HG03066 (cell line): ENCODE data around the gene AGAP1.

Experiments
- ATAC-seq: cut with Tn5 transposase; IDR thresholded peaks from one replicate; pipeline ENCODE4 v1.9.1; 2021; ENCODE audit warnings: low read depth; ENCODE audit not compliant: unreplicated experiment

Gene AGAP1

DNA sequence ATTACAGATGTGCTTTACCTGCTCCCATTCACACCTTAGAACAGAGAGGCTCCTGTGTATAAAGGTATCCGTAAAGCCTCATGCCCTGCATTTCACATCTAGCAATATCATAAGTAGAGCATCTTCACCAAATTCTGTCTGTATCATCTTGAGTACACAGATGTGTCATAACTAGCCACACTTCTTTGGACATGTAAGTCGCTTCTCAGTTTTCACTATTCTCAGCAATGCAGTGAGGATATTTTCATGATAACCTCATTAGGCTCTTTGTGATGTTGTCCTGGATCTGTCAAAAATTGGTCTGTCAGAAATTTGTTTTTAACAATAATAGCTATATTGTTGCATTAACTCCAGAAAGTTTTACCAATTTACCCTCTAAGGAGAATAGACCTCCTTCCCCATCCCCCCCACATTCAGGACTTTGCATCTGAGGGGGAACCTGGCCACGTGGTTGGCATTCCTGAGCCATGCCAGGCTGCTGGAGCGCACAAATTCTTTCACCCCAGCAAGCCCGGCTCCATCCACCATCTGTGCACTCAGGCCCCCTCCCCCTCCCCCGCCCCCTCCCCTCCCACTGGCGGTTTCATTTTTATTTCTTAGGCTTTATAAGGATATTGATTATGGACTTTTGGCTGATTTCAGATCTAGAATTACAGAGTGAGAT, 34.1 kb downstream of the AGAP1 start:
- no peak for ATAC-seq

DNA sequence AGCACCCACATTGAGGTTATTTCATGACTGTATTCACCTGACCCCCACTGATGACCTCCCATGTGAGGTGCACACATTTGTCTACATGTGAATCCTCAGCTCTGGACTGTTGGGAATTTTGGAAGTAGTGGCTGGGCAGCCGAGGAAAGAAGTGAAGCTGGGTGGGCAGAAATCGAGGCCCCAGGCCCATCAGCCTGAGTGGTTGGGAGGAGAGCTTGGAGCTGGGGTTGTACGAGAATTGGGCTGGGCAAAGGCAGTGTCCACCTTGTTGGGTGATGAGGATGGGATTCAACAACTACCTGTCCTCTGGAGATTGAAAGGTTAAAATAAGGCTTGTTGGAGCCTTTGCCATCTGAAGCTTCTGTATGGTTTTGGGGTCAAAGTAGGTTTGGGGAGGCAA, 35.8 kb downstream of the AGAP1 start:
- ATAC-seq: no peak

DNA sequence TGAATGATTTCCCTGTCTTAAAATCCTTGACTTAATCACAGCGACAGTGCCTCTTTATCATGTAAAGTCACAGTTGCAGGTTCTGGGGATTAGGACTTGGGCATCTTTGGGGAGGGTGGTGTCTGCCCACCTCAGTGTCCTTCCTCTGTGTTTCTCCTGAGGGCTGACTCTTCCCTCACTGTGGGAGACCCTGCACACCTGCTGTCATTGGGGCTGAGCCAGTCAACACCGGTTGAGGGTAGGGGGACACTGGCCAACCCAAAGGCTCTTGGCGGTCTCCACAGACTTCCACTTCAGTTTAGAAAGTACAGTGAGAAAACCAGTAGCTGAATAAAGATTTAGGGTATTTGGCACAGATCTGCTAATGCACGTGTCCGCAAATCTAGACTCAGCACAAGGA, 36.9 kb downstream of the AGAP1 start:
- ATAC-seq: no peak

DNA sequence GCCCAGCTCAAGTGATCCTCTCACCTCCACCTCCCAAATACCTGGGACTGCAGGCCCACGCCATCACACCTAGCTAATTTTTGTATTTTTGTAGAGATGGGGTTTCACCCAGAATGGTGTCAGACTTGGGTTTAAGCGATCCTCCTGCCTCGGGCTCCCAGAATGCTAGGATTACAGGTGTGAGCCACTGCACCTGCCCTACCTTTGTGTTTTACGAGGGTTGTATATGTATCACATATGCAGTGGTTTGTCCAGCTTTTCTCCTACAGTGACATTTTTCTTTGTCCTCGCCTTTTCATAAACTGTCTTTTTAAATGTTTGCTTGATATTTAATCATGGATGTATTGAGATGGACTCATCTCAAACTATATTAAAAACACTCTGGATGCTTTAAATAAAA, 38.5 kb downstream of the AGAP1 start:
- ATAC-seq: no peak

DNA sequence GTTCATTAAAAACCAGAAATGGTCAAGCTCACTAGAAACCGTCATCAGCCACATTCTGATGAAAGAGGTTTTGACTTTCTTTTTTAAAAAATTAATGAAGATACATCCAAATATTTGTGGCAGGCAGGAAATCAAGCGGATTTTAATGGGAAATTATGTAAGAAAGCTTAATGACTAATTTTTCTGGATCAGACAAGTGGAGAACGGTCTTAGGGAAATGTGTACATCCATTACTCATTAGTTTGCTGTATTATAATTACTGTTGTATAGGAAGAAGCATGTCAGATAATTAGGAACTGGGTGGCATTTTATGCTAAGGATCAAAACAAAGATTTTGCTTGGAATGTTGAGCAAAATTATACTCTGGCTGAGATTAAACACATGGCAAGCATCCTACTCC, 39.4 kb downstream of the AGAP1 start:
- no peak for ATAC-seq

DNA sequence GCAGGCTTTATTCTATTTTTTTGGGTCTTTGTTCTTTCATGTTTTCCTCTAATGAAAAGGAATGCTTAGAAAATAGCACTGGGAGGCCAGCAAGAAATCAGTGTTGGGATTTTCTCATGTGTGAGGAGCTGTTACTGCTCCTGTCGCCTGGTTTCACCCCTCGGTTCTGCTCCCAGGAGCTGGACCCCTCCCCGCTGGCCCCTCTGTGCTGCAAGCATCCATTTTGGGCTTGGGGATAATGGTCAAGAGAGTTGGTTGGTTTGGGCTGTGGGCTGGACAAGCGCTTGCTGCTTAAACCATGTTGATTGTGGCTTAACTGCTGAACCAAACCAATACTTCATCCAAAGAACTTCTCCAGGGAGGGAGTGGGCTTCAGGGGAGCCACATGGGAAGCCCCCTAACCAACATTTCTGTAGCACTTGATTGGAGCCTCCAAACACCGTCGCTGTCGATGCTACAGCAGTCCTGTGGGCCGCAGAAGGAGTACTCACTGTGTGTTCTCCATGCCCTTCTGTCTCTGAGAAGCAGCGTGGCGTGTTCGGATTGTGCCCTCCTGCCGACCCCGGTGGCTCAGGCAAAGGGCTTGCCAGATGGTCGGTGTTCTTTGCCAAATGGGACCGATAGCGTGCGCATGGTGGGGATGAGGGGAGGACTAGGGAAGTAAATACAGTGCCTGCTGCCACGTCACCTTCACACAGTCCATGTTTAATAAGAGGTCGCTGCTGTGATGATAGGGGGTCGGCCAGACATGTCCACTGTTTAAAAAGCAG, 40.0 kb downstream of the AGAP1 start:
- no peak for ATAC-seq

DNA sequence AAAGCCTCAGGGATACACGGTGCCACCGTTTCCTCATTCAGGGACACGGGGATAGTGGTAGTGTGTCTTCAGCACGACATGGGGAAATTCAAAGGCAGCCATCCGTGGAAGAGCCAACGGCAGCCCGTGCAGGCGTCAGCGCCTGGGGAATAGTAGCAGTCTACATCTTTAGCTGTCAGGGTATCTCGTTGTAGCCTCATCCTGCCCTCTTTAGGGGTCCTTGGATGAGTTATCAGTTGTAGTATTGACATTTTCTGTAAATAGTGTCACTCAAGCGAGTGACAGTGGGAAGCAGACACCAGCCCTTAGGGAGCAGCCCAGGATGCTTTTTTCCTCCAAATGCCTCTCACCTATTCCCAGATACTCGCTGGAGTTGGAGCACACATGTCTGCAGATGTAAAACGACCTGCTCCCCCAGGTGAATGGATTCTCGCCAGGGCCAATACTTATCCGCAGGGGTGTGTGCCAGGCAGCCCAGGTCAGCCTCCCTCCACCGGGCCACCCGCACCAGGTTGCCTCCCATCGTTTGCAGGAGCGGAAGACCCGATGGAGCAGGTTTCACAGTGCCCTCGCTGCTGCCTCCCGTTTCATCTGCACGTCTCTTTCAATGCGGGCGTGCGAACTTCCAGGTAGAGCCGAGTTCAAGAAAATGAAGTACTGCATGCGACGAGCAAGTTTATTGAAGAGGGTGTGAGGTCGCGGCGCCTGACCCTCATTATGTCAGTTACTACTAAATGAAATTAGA, 41.0 kb downstream of the AGAP1 start:
- ATAC-seq: no peak

DNA sequence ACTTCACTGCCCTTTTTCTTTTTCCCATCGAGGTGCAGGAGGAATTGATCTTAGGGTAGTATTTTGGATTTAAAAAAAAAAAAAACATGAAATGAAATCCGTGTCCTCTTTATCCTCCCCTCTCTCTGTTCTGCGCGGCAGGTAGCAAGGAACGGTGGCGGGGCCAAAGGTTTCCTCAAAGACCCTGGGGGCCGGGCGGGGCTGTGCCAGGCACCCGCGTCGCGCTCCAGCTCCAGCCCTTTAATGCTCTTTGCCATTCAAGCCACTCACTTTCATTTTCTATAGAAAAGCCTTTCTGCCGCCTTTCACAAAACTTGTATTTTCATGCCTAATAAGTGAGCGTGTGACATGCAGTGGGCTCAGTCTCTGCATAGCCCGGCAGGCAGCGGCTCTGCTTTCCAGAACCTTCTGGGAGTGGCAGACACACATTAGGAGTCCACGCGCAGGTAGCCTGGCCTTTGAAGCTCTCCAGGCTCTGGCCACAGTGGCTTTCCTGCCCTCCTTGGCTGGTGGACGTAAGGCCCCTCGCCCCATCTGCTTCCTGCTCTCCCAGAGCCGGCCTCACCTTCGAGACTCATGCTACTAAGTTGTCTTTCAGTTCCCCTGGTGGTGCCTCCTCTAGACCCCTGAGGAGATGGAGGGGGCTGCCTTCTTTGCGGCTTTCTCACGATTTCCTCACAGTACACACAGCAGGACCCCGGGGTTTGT, 41.7 kb downstream of the AGAP1 start:
- no peak for ATAC-seq

DNA sequence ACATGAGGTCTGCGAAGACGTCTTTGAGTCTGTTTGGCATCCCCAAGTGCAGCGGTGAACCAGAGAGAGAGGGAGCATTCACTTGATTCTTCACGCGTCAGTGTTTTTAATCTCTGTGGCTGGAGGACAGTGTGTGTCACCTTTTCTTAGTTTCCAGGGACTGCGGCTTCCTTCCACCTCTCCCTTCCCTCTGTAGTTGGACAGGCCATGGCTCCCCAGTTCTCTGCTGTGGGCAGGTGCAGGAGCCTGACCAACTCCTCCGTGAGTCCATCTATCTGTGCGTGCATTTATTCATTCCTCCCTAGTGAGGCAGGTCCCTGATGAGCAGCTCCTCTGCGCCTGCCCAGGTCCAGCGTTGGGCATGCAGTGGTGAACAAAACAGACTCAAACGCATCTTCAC, 42.9 kb downstream of the AGAP1 start:
- no peak for ATAC-seq

DNA sequence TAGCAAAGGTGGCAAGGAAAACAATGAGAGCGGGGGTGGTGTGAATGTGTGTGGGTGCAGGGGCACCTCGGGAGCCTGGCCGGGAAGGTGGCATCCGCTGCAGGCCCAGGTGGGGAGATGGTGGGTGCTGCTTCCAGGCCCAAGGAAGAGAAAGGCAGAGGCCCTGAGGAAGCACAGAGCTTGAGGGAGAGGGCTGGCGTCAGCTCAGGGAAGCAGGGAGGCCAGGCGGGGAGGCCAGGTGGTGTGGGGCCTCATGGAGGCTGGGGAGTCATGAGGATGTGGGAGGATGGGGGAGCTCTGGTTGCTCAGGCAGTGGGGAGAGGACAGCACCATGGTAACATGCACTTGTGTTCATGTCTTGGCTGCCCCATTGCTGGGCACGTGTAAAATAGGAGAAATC, 43.3 kb downstream of the AGAP1 start:
- ATAC-seq: no peak

DNA sequence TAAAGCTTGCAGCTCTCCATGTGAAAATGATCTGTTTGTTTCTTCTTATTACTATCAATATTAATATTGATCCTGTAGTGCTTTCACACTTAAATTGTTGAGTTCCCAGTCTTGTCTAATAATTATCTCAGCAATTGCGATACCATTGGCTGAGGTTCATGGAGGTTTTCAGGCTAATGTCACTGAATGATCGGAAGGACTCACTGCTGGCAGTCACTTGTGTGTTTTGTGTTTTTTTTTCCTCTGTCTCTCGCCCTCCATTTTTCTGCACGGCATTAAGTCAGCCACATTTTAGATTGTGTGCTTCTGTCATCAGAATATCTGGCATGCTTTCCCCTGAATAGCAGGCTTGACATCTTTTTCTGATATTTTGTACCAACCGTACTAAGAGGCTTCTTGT, 43.7 kb downstream of the AGAP1 start:
- no peak for ATAC-seq

DNA sequence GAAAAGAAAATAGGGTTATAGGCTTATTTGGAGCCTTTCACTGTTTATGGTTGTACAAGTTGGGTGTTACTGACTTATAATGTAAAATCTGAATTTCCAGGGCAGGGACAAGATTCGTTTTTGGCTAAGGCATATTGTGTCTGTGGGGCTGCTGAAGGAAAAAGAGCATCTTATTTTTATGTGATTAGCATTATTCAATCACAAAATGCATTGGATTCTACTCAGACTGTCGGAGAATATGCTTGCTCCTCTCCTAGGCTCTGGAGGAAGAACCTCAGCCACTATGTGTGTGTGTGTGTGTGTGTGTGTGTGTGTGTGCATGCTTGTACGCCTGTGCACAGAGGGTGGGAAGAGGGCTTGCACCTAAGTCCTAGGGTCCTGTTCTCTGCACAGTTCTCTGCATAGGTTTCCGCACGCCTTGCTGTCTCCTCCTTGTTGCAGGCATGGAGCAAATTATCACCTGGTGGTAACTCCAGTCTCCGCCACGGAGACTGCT, 44.3 kb downstream of the AGAP1 start:
- ATAC-seq: no peak

DNA sequence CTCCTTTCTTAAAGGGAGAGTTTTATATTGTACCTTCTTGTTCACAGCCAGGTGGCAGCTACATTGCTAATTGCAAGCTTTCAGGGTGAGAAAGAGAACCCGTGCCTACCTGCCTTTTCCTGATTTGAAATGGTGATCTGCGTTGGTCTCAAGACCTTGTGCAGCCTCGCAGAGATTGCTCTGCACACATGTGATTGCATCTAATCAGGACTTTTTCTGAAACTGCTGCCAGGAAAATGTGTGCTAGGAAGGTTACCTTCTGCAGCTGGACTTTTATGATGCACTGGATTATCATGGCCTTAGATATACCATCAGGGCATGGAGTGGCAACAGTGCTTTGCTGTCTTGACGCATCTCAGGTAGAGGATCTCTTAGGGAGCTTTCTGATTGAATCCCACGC, 45.1 kb downstream of the AGAP1 start:
- no peak for ATAC-seq

DNA sequence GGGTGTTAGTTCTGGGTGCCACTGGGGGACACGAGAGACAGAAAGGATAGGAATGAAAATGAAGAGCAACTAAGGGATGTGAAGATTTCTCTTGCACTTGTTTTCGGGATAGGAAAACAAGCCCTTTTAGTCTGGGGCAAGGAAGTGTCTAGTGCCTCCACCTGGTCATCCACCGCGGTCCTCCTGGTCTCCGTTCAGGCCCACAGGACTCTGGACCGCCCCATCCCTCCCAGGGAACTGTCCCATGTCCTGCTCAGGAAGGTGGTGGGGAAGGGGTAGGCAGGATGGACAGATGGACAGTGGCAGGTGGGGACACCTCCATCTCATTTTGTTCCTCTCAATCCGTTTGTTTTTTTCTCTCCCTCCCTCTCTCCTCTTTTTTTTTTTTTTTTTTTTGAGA, 45.9 kb downstream of the AGAP1 start:
- no peak for ATAC-seq

DNA sequence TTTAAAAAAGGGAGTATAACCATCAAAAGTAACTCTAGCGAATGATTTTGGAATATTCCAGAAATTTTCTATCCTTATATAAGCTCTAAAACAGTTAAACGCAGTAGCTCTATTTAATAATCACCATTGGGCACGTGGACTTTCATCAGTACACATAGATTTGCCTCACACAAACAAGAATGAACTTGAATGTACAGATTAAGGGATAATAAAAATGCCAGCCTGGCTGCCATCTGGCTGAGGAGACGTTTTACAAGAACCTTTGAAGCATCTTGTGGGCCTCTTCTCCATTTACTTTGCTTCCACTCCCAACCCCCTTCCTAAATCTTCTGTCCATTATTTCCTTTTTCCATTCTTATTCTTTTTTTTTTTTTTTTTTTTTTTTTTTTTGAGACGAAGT, 47.2 kb downstream of the AGAP1 start:
- no peak for ATAC-seq

DNA sequence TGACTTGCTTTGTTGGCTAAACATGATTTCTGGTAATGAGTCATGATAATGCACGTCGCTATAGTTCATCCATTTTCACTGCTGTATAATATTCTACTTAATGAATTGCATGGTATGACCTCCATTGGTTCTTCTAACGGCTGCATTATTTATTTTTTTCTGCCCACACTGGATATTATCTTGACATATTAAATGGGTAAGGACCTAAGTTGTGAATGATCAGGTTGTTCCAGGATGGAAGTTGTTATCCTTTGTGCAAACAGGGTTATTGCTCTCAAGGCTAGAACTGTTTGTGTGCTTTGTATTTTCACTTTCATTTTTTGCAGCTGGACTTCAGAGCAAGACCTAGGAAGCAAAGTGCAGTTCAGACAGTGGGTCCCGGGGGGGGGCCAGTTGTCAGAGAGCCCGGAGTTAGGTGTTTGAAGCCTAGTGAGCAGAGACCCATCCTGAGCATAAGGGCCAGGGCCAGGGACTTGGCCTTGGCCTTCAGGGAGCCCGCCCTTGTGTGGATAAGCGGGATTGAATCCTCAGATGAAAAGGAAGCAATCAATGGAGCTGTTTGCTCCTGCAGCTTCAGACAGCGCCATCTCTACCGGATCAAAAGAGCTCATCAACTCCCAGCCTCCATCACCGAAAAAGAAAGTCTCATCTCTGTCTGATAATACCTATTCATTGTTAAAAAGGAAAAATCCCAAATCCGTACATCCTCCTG, 48.2 kb downstream of the AGAP1 start:
- no peak for ATAC-seq

DNA sequence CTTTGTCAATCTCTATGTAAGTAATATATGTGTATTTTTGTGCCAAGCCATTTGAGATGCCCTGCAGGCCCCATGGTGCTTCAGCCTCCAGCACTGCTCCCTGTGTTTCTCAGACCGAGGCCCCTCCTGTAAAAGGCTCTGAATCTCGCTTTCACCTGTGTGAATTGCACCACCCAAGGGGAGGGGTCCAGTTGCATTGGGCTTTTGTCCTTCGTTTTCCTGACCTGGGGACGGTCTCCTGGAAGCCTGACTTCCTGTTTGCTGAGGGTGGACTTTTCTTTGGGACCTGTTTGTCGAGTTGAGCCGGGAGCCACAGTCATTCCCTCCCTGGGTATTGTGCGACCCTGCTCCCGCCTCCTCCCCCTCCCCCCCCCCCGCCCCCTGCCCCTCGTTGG, 48.9 kb downstream of the AGAP1 start:
- no peak for ATAC-seq

DNA sequence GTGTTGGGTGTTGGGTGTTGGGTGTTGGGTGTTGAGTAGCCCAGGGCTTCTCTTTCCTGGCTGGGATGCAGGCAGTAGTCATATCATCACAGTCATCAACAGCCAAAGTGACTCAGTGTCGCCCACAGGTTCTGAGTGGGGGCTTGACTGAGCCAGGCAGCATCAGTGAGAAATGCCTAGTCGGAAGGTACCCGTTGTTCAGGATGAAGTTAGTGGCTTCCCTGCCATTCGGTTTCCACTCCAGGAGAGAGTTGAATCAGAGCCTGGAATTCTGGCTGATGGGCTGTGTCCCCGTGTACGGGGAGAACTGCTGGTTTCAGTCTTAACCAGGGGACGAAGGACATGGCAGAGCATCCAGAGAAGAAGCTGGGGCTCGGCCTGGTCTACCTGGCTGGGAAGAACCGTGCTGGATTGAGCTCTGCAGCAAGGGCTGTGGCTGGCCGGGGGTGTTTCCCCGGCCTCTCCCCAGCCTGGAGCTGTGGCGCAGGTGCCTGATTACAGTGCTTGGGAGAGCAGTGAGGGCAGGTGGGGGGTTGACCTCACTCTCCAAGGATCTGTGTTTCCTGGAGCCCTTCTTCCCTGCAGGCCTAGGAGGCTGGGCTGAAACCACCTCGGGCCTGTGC, 49.4 kb downstream of the AGAP1 start:
- ATAC-seq: no peak

DNA sequence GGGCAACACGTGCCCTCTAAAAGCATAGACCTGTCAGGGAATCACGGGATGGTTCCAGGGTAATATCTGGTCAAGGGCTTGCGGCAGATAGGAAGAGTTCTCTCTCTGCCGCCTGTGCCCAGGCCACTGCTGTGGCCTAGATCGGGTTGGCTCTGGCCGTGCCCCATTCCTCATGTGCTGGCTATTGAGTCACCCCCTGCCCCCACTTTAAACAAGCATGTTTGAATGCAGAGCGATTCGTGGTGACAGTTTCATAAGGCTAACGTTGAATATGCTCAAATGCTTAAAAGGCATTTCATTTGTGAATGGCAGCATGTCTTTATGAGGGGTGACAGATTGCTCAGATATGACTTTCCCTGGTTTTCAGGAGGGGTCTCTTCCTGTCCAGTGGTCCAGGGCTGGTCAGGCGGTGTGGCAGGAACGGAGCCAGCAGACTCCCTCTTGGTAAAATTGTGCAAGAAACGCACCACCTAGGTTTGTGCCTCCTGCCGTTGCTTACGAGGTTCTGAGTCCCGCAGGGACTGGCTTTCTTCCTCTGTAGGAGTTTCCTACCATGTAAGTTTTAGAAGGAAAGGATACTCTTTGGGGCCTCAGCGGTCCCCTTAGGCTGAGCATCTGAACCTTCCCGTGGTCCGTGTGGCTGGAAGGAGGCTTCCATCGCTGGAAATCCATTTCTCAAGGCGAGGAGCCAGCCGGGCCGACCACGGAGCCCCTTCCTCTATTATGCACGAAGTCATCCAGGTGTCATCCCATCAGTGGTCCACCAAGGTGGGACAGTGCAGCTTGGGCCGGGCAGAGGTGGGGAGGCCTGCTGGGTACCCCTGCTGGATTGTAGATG, 50.2 kb downstream of the AGAP1 start:
- ATAC-seq: no peak
